Measurements from ENCODE around the gene PTPN7. TPM values are rescaled to one million over a fixed set of nuclear protein-coding genes. Genes with fewer than 3 reads are reported as not detected.

Gene PTPN7
- total RNA-seq, 1 donor from 2014 or later: not detected

DNA sequence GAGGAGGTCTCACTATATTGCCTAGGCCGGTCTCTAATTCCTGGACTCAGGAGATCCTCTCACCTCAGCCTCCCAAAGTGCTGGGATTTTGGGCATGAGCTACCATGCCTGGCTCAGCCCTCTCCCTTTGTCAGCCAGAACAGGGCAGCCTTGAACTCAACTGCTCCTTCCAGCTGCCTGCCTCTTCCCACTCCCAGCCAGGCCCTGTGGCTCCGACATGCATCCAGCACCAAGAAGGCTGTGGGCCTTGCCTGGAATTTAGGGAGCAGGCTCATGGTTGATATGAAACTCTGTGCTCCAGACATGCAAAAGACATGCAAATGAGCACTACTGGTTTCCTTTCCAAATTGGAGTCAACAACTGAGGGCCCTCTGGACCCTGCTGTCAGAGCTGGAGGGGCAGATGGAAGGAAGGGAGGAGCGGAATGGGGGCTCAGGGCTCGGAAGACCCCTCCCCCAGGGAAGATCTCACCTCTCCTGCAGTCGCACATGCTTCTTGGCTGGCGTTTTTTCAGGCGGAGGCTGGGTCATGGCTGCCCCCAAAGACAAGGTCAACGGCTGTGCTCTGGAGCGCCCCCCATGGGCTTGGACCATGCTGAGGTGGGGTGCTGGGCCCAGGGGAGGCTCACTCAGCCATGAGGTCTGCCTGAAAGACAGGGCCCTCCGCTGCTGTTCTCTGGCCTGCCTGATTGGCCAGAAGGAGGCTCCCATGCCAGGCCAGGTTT lies 1.4 kb downstream of the PTPN7 start:
- no peak for DNase-seq (ENCODE audit: low spot score, unreplicated experiment)
- H3K27ac Mint-ChIP-seq: peak overlapping the region; percentile 11

DNA sequence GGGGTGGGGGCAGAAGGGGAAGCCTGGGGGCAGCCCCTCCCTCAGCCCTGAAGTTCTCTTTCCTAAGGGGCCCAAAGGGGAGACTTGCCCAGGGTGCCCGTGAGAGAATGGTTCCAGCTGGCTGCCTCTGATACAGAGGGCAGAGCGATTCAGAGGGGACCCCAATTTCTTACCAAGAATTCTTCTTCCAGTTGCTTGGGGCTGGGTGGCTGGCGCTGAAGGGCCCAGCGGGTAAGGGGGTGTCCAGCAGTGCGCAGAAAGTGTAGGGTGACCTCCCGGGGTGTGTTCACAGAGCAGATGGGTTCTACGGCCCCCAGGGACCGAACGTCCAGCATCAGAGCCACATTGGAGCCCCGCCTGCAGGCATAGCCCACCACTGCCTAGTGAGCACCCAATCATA lies 2.5 kb downstream of the PTPN7 start:
- Mint-ChIP-seq H3K4me1 (ENCODE audit: low read depth) (peaks cover 9% of the 10 kb centered on the region), H3K4me3 (ENCODE audit: low read depth) (no peak overlapping the region), H3K9me3 (ENCODE audit: low read depth) (no peaks in the 10 kb centered on the region), H3K36me3 (ENCODE audit: insufficient read depth) (no peaks in the 10 kb centered on the region), H3K27me3 (peaks cover 17% of the 10 kb centered on the region), H3K27ac (no peak overlapping the region)
- no peak for DNase-seq (ENCODE audit: low spot score, unreplicated experiment)
- TF ChIP-seq, protein P1, sequence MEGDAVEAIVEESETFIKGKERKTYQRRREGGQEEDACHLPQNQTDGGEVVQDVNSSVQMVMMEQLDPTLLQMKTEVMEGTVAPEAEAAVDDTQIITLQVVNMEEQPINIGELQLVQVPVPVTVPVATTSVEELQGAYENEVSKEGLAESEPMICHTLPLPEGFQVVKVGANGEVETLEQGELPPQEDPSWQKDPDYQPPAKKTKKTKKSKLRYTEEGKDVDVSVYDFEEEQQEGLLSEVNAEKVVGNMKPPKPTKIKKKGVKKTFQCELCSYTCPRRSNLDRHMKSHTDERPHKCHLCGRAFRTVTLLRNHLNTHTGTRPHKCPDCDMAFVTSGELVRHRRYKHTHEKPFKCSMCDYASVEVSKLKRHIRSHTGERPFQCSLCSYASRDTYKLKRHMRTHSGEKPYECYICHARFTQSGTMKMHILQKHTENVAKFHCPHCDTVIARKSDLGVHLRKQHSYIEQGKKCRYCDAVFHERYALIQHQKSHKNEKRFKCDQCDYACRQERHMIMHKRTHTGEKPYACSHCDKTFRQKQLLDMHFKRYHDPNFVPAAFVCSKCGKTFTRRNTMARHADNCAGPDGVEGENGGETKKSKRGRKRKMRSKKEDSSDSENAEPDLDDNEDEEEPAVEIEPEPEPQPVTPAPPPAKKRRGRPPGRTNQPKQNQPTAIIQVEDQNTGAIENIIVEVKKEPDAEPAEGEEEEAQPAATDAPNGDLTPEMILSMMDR (IDR thresholded peaks at IDR 0.05; ENCODE audit: unreplicated experiment): no peak

More for the DNA sequence above, 1.4 kb downstream of the PTPN7 start:
- no peak overlapping the region for H3K4me3 Mint-ChIP-seq (ENCODE audit: low read depth)
- H3K9me3 Mint-ChIP-seq (ENCODE audit: low read depth): no peaks in the 10 kb centered on the region
- no peaks in the 10 kb centered on the region for H3K36me3 Mint-ChIP-seq (ENCODE audit: insufficient read depth)
- peaks cover 11% of the 10 kb centered on the region for H3K27me3 Mint-ChIP-seq
- TF ChIP-seq, protein P1 (IDR thresholded peaks at IDR 0.05; ENCODE audit: unreplicated experiment): no peak
- H3K4me1 Mint-ChIP-seq (ENCODE audit: low read depth): peaks cover 9% of the 10 kb centered on the region

DNA sequence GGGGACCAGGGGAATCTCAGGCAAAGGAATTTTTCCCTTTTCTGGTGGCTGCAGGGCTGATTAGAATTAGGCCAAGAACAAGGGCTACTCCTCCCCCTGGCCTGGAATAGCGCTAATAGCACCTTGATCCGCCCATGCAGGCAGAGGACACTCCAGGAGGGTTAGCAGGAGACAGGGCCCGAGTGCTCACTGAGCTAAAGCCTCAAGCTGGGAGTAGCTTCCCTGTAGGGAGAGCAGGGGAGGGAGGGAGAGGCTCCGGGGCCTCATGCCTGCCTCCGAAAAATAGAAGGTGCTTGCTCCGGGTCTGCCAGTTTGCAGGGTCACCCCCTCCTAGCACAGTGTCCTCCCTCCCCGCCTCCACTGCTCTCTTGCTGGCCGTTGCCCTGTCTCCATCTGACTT lies 3.8 kb downstream of the PTPN7 start:
- H3K27ac Mint-ChIP-seq: no peak overlapping the region
- TF ChIP-seq, protein P1 (IDR thresholded peaks at IDR 0.05; ENCODE audit: unreplicated experiment): no peak
- DNase-seq (ENCODE audit: low spot score, unreplicated experiment): no peak
- H3K27me3 Mint-ChIP-seq: peaks cover 13% of the 10 kb centered on the region
- H3K4me3 Mint-ChIP-seq (ENCODE audit: low read depth): no peak overlapping the region
- H3K4me1 Mint-ChIP-seq (ENCODE audit: low read depth): peaks cover 5% of the 10 kb centered on the region
- no peaks in the 10 kb centered on the region for H3K36me3 Mint-ChIP-seq (ENCODE audit: insufficient read depth)
- H3K9me3 Mint-ChIP-seq (ENCODE audit: low read depth): no peaks in the 10 kb centered on the region

DNA sequence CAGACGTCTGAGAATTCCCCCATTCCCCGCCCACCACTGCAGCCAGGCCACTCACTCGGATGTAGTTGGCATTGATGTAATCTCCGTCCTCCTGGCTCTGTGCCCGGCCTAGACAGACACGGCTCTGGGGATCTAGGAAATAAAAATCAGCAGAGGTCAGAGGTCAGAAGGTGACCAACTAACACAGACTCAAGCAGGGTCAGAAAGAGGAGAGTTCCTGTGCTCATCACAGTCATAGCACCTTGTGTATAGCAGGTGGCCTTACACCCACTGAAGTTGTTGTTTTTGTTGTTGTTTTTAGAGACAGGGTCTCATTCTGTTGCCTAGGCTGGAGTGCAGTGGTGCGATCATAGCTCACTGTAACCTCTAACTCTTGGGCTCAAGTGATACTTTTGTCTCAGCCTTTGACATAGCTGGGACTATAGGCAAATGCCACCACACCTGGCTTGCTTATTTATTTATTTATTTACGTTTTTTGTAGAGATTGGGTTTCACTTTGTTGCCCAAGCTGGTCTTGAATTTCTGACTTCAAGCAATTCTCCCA lies 4.9 kb downstream of the PTPN7 start:
- DNase-seq (ENCODE audit: low spot score, unreplicated experiment): no peak
- Mint-ChIP-seq H3K27ac (no peak overlapping the region), H3K9me3 (ENCODE audit: low read depth) (no peaks in the 10 kb centered on the region)

DNA sequence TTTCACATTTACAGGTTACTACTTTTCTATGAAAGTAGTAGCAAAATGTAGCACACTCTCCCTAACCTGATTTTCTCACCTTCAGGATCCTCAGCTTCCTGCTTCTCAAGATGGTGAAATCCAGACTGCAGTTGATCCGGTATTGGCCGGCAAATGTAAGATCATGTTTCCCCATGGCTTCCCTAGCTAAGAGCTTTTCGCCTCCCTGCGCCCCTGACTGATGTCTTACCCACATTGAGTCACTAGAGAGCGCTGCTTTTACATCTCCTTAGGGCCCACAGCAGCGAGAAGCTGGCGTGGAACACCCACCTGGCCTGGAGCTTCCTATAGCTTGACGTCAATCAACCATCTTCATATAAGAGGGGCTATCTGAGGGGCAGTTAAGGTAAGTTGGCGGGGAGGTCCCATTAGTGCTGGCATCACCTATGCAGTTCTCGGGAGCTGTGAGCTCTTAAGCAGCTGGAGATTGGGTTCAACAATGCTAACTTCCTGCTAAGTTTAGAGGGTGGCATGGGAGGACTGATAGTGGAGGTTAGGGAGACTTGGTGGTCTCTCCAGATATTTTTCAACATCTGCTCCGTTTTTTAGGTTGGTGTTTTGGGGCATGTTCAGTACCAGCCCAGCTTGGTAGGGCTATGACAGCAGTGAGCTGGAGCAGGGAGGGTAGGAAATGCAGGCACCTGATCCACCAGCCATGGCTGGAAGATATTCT lies 5.5 kb downstream of the PTPN7 start:
- Mint-ChIP-seq H3K4me3 (ENCODE audit: low read depth) (no peak overlapping the region), H3K4me1 (ENCODE audit: low read depth) (peaks cover 5% of the 10 kb centered on the region), H3K27me3 (peaks cover 17% of the 10 kb centered on the region), H3K27ac (peak overlapping the region; percentile 76), H3K36me3 (ENCODE audit: insufficient read depth) (no peaks in the 10 kb centered on the region), H3K9me3 (ENCODE audit: low read depth) (no peaks in the 10 kb centered on the region)
- peak; percentile 32 for DNase-seq (ENCODE audit: low spot score, unreplicated experiment)
- TF ChIP-seq, protein P1 (IDR thresholded peaks at IDR 0.05; ENCODE audit: unreplicated experiment): peak; percentile 64

More for the DNA sequence above, 4.9 kb downstream of the PTPN7 start:
- Mint-ChIP-seq H3K36me3 (ENCODE audit: insufficient read depth) (no peaks in the 10 kb centered on the region), H3K4me1 (ENCODE audit: low read depth) (peaks cover 5% of the 10 kb centered on the region), H3K4me3 (ENCODE audit: low read depth) (no peak overlapping the region), H3K27me3 (peaks cover 17% of the 10 kb centered on the region)
- TF ChIP-seq, protein P1 (IDR thresholded peaks at IDR 0.05; ENCODE audit: unreplicated experiment): no peak

Data from progenitor cell of endocrine pancreas (in vitro differentiated cells).